Colon (tissue), 2 donors: ENCODE data around the gene PPP1R16B.
"Not testable (repeated sequence)": the region's sequence is repeated elsewhere in the genome, so short reads cannot be mapped to it uniquely, and the experiment has no call there.

Source experiments
- FAIRE-seq: peaks from 2 replicates; lab custom pipeline; 2012; peaks lifted over from hg19 to GRCh38; lab: Jason Lieb, UNC
- donor health status: control.
- donor health status: control.

PPP1R16B gene

DNA sequence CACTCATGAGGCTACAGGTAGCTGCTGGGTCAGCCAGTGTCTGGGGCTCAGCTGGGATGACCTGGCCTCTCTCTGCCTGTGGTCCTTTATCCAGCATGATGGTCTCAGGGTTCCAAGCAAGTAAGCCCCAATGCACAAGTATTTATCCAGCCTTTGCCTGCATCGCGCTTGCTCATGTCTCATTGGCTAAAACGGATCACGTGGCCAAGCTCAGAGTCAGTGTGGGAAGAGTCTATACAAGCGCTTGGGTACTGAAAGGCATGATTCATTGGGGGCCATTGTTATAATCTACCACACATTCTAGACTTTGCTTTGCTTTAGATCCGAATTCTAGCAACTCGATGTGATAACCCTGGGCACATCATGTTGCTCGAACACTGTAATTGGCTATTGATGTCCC, 48.3 kb downstream of the PPP1R16B start:
- no peak for FAIRE-seq

DNA sequence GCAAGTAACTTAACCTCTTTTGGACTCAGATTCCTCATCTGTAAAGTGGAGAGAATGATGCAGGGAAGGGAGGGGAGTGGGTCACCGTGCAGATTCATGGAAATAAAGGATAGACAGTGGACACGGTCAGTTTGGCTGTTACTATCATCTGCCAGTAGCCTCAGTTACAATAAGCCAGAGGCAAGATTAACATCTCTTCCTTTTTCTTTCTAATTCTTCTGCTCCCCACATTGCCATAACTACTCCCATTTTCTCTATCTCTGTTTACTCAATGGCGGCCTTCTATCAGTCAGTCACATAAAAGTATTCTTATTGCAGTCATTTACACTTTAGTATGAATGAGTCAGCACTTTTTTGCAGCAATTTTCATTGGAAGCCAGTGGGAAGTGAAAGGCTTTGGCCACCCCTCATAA, 49.2 kb downstream of the PPP1R16B start:
- no peak for FAIRE-seq

DNA sequence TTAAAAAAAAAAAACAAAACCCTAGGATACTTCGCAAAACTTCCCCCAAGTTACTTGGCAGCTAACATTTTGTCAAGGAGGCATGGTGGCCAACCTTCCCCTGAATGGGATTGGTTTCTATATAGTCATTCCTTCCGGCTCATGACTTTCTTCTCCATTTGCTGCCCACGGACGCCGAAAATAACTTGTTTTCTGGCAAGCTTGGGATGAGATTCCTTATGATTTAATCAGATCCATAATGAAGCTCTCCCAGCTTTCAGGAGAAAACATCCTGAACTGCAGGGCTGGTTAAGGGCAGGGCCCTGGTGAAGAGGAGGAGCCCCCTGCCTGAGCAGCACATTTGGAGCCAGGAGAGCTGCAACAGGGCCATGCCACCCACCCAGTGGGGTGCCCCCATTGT, 49.9 kb downstream of the PPP1R16B start:
- FAIRE-seq, result no peak

DNA sequence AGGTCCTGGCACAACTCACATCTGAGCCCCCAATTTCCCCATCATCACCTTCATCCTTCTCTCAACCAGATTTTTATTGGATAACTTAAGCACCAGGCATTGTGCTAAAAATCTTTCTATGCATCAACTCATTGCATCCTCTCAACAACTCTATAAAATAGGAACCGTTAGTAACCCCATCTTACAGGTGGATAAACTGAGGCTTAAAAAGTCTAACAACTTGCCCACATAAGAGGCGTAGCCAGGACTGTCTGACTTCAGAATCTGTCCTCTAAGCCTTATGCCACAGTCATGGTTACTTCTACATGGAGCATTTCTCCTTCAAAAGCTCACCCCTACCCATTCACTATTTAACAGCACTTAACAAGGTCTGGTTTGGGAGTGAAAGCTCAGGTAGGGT, 51.1 kb downstream of the PPP1R16B start:
- no peak for FAIRE-seq

DNA sequence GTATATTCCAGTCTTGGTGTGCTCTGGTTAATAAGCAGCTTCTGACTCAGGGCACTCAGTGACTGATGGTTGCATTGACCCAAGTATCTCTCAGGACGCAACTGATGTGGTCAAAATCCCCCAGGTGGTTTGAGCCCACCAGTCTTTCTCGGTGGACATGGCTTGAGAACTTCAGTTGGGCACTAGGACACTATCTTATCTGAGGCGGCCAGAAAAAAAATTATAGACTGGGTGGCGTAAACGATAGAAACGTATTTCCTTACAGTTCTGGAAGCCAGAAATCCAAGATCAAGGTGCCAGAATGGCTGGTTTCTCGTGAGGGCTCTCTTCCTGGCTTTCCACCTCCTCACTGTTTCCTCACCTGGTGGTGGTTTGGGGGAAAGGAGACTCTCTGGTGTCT, 52.2 kb downstream of the PPP1R16B start:
- FAIRE-seq, result no peak

DNA sequence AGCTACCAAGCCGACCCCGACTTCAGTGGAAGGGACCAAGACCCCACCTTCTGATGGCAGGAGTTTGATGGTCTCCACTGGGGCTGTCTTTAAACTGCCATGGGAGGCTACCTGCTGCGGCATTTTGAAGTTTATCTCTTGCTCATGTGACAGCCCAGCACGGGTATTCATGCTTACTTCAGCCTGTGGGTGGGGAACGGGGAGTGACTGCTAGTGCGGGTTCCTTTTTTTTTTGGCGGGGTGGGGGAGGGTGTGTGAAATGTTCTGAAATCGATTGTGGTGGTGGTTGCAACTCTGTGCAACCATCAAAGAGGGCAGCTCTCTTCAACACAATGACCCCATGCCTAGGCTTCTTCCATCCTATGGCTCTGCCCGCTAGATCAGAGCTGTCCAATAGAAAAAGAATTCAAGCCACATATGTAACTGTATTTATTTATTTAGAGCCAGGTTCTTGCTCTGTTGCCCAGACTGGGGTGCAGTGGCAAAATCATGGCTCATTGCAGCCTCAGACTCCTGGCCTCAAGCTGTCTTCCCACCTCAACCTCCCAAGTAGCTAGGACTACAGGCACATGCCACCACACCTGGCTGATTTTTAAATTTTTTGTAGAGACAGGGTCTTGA, 53.7 kb downstream of the PPP1R16B start:
- FAIRE-seq, result no peak

DNA sequence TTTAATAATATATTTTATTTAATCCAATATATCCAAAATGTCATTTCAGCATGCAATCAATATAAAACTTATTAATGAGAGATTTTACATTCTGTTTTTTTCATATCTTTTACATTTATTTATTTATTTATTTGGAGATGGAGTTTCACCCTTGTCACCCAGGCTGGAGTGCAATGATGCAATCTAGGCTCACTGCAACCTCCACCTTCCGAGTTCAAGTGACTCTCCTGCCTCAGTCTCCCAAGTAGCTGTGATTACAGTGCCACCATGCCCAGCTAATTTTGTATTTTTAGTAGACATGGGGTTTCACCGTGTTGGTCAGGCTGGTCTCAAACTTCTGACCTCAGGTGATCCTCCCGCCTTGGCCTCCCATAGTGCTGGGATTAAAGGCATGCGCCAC, 54.4 kb downstream of the PPP1R16B start:
- FAIRE-seq, result not testable (repeated sequence)

DNA sequence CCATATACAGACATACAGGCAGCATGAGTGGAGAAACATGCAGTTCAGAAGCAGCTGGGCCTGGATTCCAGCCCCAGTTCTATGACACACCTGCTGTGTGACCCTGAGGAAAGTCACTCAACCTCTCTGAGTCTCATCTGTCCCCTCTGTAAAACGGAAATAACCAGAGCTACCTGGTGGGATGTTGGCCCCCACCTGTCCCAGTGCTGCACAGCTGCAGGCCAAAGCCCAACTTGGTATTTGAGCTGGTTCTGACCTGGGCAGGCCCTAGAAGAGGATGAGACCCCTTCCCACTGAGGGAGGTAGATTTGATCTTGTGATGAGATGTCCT, 55.5 kb downstream of the PPP1R16B start:
- FAIRE-seq, result no peak

DNA sequence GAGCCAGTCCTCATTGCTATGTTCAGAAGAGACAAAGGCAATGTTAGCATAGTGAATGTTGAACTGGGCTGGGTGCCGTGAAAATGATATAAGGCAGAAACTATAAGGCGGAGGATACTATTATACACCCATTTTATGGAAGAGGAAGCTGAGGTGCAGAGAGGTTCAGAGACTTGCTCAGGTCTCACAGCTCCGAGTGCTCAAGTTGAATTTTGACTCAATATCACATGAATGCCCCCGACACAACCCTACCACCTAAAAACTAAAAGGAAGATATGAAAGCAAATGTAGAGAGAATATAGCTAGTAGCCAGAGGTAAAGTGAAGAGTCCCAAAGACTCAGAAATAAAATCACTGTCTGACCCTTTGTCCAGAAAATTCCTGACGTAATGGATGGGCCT, 56.7 kb downstream of the PPP1R16B start:
- no peak for FAIRE-seq

DNA sequence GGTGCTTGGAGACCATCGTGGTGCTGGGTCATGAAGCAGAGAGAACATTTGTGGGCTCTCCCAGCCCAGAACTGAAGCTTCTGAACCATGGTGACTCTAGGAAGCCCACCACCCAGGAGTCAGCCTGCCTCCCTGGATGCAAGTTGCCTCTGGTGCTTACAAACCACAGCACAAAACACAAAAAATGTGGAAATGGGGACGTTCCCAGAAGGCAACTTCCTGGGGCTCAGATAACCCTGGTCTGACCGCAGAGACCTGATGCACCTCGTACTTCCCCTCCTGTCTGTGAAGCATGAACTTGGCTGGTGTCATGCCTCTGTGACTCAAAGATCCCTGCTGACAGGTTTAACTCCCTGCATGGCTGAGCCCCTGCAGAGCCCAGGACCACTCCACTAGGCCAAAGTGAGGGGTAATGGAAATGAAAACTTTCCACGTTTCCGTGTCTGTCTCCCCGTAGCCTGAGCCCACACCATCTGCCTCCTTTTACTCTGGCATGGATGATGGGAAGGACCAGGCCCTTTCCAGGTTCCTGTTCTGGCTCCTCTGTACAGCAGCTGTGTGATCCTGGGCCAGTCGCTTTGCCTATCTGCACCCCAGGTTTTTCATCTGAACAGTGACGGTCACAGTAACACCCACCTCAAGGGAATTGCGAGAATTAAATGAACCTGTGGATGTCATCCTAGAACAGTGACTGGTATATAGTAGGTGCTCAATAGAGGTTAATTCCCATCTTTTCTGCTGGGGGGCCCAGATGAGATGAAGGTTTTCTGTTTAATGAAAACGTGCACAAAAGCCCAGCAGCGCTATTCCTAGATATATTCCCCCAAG, 57.7 kb downstream of the PPP1R16B start:
- FAIRE-seq, result no peak

DNA sequence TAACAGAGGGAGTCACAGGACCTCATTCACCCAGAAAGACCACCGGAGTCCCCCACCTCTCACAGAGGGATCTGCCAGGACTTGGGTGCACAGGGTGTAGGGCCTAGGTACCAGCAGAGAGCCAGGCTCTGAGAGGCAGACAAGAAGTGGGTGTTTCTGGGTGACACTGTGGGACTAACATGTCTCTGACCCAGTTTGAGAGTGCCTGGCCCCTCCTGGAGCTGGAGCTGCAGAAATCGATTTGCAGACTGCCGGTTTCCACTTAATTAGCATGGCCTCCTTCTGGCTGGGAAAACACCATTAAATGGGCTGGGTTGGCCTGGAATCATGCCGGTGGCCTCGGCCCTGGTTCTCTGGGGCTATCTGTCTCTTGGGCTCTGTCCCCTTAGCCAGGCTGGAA, 59.2 kb downstream of the PPP1R16B start:
- no peak for FAIRE-seq

DNA sequence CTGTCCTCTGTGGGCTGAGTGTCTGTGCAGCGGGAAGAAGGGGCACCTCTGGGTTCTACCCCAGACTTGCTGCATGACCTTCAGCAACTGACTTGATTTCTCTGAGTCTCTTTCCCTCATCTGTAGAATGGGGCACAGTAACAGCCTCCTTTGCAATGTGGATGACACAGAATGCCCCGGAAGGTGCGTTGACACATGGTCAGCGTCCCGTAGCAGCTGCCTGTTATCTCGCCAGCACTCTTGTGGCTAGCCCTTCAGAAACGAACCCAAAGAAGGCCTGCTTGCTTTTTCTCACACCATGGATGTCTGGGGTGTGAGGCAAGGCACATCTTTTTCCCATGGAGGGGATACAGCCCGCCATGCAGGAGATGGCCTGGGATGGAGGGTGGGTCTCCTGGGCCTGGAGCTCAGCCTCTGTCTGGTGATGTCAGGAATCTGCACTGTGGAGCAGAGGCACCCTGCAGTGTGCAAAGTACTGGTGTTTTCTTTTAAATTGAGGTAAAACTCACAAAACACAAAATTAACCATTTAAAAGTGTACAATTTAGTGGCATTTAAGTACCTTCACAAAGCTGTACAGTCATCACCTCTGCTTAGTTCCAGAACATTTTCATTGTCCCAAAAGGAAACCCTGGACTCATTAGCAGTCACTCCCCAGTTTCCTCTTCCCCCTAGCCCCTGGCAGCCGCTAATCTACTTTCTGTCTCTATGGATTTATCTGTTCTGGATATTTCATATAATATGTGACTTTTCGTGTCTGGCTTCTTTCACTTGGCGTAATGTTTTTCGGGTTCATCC, 61.0 kb downstream of the PPP1R16B start:
- FAIRE-seq, result no peak

DNA sequence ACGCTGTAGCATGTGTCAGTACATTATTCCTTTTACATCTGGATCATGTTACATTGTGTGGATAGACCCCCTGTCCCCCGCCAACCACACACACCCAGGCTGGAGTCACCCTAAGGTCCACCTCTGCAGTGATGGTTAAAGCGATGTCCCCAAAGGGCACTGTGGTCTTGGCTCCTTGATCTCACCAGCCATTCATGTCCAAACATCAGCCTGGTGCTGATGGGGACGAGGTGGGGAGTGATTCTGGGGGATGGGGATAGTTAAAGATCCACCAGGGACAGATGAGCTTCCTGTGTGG, 61.5 kb downstream of the PPP1R16B start:
- FAIRE-seq, result no peak

DNA sequence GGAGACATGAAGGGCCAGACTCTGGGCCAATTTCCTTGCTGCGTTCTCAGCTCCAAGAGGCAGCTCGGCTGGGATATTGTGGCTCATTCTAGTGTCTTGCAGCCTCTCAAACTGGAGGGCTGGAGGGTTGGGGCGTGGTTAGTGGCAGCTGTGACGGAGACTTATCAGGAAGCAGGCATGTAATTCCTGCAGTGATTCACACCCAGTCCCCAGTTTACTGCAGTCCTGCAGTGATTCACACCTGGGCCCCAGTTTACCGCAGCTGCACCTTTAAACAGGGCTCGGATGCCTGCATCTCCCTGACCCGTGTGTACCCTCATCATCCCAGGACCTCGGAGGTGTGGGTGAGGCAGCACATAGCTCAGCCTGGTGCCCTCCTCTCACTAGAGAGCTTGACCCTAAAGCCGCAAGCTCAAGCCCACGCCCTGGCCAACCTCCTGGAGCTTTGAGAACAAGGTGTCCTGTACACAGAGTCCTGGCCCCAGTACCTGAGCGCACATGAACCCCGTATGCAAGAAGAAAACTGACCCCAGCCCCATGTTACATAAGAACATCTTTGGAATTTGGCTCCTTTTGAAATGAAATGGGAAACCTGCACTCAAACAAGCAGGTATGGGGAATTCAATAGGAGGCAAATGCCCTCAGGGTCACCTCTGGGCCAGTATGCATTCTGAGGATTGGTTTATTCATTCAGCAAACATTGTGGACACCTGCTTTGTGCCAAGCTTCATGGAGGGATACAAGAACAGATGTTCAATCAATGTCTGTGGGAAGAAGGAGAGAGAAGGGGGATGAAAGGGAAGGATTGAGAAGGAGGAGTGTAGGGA, 65.4 kb downstream of the PPP1R16B start:
- FAIRE-seq, result no peak

DNA sequence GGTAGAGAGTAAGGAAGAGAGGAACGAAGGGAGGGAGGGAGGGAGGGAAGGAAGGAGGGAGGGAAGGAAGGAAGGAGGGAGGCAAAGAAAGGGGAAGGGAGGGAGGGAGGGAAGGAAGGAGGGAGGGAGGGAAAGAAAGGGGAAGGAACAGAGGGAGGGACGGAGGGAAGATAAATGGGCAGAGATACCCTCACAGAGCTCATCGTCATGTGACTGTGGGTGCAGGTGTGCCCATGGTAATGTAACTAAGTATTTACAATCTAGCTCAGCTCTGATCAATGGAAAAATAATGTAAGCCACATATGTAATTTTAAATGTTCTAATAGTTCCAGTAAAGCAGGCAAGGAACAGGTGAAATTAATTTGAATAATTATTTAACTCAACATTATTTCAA, 66.1 kb downstream of the PPP1R16B start:
- no peak for FAIRE-seq

DNA sequence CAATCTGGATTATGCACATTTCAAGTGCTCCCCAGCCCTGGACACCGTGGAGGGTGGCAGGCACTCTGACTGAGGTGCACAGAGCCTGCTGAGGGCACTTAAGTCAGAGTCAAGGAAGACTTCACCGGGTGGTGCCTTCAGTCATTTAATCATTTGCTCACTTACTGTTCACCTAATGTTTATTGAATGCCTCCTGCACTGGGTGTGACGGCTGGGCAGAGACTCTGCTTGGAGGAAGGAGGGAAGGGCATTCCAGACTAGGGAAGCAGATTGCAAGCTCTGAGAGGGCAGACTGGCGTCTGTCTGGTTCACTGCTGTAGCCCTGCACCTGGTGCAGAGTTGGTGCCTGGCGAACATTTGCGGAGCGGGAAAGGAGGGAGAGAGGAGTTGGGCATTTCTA, 66.5 kb downstream of the PPP1R16B start:
- FAIRE-seq, result no peak

DNA sequence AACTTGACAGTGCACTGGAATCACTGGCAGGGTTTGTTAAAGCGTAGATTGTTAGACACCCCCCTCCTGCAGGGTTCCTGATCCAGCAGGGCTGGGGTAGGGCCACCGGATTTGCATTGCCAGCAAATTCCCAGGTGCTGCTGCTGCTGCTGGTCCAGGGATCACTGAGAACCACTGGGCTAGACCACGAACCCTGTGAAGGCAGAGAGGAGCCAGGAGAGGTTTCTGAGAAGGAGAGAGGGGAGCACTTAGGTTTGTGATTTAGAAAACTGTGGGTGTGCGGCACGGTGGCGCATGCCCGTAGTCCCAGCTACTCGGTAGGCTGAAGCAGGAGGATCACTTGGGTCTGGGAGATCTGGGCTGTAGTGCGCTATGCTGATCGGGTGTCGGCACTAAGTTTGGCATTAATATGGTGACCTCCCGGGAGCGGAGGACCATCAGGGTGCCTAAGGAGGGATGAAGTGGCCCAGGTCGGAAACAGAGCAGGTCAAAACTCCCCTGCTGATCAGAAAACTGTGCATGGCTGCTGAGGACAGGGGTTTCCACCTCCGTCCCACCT, 67.1 kb downstream of the PPP1R16B start:
- FAIRE-seq, result no peak

DNA sequence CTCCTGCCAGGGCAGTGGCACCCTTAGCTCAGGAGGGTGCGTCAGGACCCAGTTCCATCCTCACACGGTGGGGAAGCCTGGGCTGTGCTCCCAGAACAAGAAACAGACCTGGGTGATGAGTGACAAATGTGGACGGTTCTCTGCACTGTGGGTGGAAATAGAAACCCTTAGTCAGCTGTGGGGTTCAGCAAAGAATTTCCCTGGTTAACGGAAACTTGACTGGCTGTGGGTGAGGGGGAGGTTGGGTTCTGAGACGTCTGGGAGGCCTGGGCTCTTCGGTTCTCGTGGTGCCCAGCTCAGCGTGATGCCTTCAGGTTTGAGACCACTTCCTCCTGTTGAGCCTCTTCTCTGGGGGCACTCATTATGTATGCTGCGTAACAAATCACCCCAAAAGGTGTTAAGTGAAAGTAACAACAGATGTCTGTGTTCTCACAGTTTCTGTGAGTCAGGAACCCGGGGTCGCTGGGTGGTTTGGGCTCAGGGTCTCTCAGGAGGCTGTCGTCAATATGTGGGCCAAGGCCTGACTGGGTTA, 67.6 kb downstream of the PPP1R16B start:
- no peak for FAIRE-seq

DNA sequence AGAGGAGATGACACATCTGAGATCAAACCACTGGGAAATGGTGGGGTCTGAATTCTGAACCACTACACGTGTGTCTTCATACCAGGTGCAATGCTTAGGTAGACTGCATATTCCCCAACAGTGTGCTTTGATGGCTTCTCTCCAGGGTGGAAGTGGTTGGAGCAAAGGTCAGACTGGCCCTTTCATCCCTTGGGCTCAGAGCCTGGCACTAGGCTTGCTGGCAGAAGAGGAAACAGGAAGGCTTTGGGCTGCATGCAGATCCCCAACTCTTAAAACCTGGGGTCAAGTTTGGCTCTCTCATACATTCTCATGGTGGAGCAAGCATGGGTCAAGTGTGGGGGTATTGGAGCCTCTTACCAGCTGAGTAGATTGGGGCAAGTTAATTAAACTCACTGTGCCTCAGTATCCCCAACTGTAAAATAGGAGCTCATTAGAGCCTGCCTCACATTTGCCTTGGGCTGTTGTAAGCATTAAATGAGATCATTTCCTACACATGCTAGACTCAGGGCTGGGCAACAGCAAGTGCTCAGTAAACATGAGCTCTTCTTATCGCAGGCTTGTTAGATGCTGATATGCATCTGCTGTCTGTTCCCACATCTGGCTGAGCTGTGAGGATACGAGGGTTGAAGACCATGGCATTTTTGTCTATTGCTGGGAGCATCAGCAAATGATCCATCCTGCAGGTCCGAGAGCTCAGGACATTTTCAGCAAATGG, 69.1 kb downstream of the PPP1R16B start:
- no peak for FAIRE-seq

DNA sequence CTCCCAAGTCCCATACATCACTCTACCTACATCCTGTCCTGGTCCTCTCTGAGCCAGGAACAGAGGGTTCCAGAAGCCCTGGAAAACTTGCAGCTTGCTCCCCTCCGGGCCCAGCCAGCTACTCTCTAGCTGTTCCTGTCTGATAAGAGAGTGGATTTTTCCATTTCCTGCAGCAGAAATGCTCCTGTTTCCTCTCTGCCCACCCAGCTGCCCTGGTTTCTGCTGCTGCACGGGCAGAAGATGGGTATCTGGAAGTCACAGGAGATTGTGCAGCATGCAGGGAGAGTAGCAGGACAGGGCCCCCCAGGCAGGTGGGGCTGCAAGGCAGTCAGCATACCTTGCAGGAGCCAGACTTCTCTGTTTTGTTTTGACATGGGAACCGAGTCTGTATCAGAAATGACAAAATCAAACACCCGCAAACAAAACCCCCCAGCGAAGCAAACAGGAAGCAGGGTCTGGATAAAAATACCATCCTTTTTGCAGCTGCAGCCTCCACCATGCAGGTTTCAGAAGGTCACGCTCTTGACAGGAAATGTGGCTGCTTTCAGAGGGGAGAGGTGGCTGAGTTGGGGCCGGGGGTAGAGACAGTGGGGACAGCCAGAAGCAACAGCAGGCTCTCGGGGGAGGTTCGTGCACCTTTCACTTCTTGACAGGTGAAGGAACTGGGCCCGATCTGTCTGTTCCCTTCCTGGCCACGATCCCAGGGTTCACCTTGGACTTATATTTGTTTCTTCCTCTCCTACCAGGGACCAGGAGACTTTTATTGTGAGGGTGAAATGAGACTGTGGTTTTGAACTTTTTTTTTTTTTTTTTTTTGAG, 69.9 kb downstream of the PPP1R16B start:
- no peak for FAIRE-seq
